GM23338 (cell line): ENCODE data around the gene GLIS2. TPM values are rescaled to one million over a fixed set of nuclear protein-coding genes. Genes with fewer than 3 reads are reported as not detected.

ENCODE experiments used
- ATAC-seq: fragments of 200-7000 bp; cut with Tn5 transposase; 3 replicates; pipeline ENCODE4 v1.9.1; 2020
- DNase-seq: peaks from one replicate; pipeline ENCODE4 v3.0.0-alpha.2; 2015; ENCODE audit warnings: low spot score
- H2AFZ ChIP-seq: fragments of 200-600 bp; sonication (generic); 2 replicates; pipeline ENCODE4 v1.8.0; 2016; ENCODE audit warnings: antibody characterized with exemption, mild to moderate bottlenecking, moderate library complexity
- H3F3A ChIP-seq: fragments of 200-600 bp; sonication (generic); replicated peaks from 2 replicates; pipeline ENCODE4 v1.8.0; 2017; ENCODE audit warnings: antibody characterized with exemption, mixed run types, low read depth
- H3K27ac ChIP-seq: fragments of 200-600 bp; sonication (generic); 2 replicates; pipeline ENCODE4 v1.6.1; 2016; ENCODE audit warnings: low read depth
- H3K27me3 ChIP-seq: fragments of 200-600 bp; sonication (generic); 2 replicates; pipeline ENCODE4 v1.8.0; 2016; ENCODE audit warnings: mild to moderate bottlenecking, mixed run types, moderate library complexity; ENCODE audit not compliant: insufficient read depth
- H3K36me3 ChIP-seq: fragments of 200-600 bp; sonication (generic); 2 replicates; pipeline ENCODE4 v1.8.0; 2016; ENCODE audit warnings: mild to moderate bottlenecking; ENCODE audit not compliant: insufficient read depth
- H3K4me1 ChIP-seq: fragments of 200-600 bp; sonication (generic); 2 replicates; pipeline ENCODE4 v1.8.0; 2016; ENCODE audit warnings: mild to moderate bottlenecking, moderate library complexity; ENCODE audit not compliant: insufficient read depth
- H3K4me2 ChIP-seq: fragments of 200-600 bp; sonication (generic); 2 replicates; pipeline ENCODE4 v1.7.1; 2017; ENCODE audit warnings: mixed run types
- H3K4me3 ChIP-seq: fragments of 200-600 bp; sonication (generic); 2 replicates; pipeline ENCODE4 v1.6.1; 2016; ENCODE audit warnings: mixed run types
- H3K79me2 ChIP-seq: fragments of 200-600 bp; sonication (generic); replicated peaks from 2 replicates; pipeline ENCODE4 v1.8.0; 2017; ENCODE audit warnings: mild to moderate bottlenecking; ENCODE audit not compliant: insufficient read depth
- H3K9me2 ChIP-seq: fragments of 200-600 bp; sonication (generic); 2 replicates; pipeline ENCODE4 v1.8.0; 2017; ENCODE audit not compliant: insufficient read depth
- H4K20me1 ChIP-seq: fragments of 200-600 bp; sonication (generic); replicated peaks from 2 replicates; pipeline ENCODE4 v1.8.0; 2017; ENCODE audit warnings: mild to moderate bottlenecking; ENCODE audit not compliant: insufficient read depth
- H3K27ac Mint-ChIP-seq: 2 replicates; pipeline ENCODE4 v1.8.0; 2020; ENCODE audit warnings: inconsistent platforms, mild to moderate bottlenecking, moderate library complexity, mixed read lengths
- H3K27me3 Mint-ChIP-seq: 3 replicates; pipeline ENCODE4 v1.8.0; 2022; ENCODE audit warnings: low read depth, mild to moderate bottlenecking, moderate library complexity, mixed read lengths, inconsistent platforms; ENCODE audit not compliant: insufficient read depth, poor library complexity
- H3K36me3 Mint-ChIP-seq: 3 replicates; pipeline ENCODE4 v1.8.0; 2021; ENCODE audit warnings: low read depth, mild to moderate bottlenecking, inconsistent platforms, moderate library complexity, mixed read lengths
- H3K4me1 Mint-ChIP-seq: 3 replicates; pipeline ENCODE4 v1.8.0; 2020; ENCODE audit warnings: mild to moderate bottlenecking, inconsistent platforms, mixed read lengths
- H3K4me3 Mint-ChIP-seq: 3 replicates; pipeline ENCODE4 v1.8.0; 2021; ENCODE audit warnings: moderate library complexity, mild to moderate bottlenecking, inconsistent platforms, mixed read lengths
- H3K9me3 Mint-ChIP-seq: 3 replicates; pipeline ENCODE4 v1.8.0; 2020; ENCODE audit warnings: moderate library complexity, mild to moderate bottlenecking, inconsistent platforms, mixed read lengths
- CREB1 ChIP-seq: fragments of 250-450 bp; sonication (Bioruptor Pico); IDR thresholded peaks from 2 replicates; pipeline ENCODE4 v1.5.0; 2020; ENCODE audit warnings: low read depth, mild to moderate bottlenecking, moderate library complexity
- EZH2 ChIP-seq: fragments of 200-600 bp; sonication (generic); IDR thresholded peaks from one replicate; pipeline ENCODE4 v1.8.0; 2017; ENCODE audit warnings: antibody characterized with exemption, mild to moderate bottlenecking, low read depth; ENCODE audit not compliant: unreplicated experiment
- STAT1 ChIP-seq: IDR thresholded peaks from one replicate; pipeline ENCODE4 v1.6.1; 2016; ENCODE audit warnings: antibody characterized with exemption; ENCODE audit not compliant: unreplicated experiment
- ZNF114 ChIP-seq: fragments of 250-450 bp; sonication (Bioruptor Pico); IDR thresholded peaks from 2 replicates; pipeline ENCODE4 v1.5.0; 2020; ENCODE audit warnings: mild to moderate bottlenecking, moderate library complexity
- polyA plus RNA-seq: library from polyadenylated mRNA; unstranded; fragments of >200 nt; fragmentation: Nextera tagmentation; extraction: Ambion mirVana; gene quantifications from 2 replicates; pipeline ENCODE4 v1.2.1, GENCODE V29; 2016
- total RNA-seq: library from RNA; depleted of rRNA; stranded (reverse); fragments of >200 nt; shearing (Covaris generic); gene quantifications from 2 replicates; pipeline ENCODE4 v1.2.3, GENCODE V29; 2014
- TF ChIP-seq, protein P1 (sequence below): fragments of 250-450 bp; sonication (Bioruptor Pico); IDR thresholded peaks from 2 replicates; pipeline ENCODE4 v1.5.0; 2020; ENCODE audit warnings: mild to moderate bottlenecking, moderate library complexity
- TF ChIP-seq, protein P2 (sequence below), 2 experiments: fragments of 200-600 bp in 1 of 2; sonication (generic) in 1 of 2; conservative IDR thresholded peaks; 2 replicates each; pipeline versions ENCODE4 v1.5.1 to v1.6.1; 2016 to 2017; ENCODE audit warnings: antibody characterized with exemption in 2 of 2, low read depth in 2 of 2, mild to moderate bottlenecking in 2 of 2, moderate library complexity in 1 of 2

The GLIS2 gene
- total and polyA plus RNA-seq, 2 experiments from 2014 or later, result 8.2 to 10.2 TPM

DNA sequence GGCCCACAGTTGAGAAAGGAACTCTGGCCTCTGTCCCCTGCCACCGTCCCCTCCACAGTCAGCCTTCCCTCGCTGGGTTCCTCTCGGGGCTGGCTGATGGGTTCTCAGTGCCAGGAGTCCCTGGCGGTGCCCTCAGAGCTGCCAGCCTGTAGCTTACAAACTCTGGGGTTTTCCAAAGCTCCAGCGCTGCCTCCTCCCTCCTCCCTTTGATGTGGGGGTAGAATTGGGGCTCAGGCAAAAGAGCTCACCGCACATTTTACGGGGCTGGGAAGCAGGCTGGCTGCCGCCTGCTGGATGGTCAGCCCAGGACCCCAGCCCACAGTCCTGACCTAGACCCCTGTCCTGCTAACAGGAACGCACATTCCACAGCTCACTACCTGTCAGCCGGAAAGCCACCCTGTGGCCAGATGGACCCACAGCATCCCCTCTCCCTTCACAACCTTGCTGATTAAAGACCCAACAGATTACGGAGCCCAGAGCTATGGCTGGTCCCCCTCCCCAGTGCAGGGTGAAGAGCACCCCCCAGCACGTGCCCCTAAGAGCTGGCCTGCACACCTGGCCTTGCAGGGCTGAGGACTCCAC lies 61.8 kb downstream of the GLIS2 start:
- Histone ChIP-seq H3K79me2 (peaks cover 10% of the 10 kb centered on the region), H3K27me3 (no peaks in the 10 kb centered on the region), H3K36me3 (no peaks in the 10 kb centered on the region), H2AFZ (no peak overlapping the region), H3F3A (0 out of 2 replicates have a peak, but pooled peaks cover 11% of the 10 kb centered on the region), H3K4me2 (peak overlapping the region; percentile 48; the same call in 1 of the 2 replicates), H4K20me1 (no peaks in the 10 kb centered on the region; the same call in 1 of the 2 replicates), H3K4me1 (peaks cover 50% of the 10 kb centered on the region), H3K27ac (peak overlapping the region; percentile 76; the same call in 1 of the 2 replicates), H3K9me2 (no peaks in the 10 kb centered on the region), H3K4me3 (no peak overlapping the region)
- H3K4me3 Mint-ChIP-seq, result peak overlapping the region; percentile 19; the same call in 1 of the 3 replicates
- ATAC-seq, result peak; percentile 37
- DNase-seq, result peak; percentile 74
- TF ChIP-seq STAT1 (no peak), CREB1 (no peak), ZNF114 (CRISPR knock-in tag) (no peak), EZH2 (no peak)
- TF ChIP-seq, protein P1, sequence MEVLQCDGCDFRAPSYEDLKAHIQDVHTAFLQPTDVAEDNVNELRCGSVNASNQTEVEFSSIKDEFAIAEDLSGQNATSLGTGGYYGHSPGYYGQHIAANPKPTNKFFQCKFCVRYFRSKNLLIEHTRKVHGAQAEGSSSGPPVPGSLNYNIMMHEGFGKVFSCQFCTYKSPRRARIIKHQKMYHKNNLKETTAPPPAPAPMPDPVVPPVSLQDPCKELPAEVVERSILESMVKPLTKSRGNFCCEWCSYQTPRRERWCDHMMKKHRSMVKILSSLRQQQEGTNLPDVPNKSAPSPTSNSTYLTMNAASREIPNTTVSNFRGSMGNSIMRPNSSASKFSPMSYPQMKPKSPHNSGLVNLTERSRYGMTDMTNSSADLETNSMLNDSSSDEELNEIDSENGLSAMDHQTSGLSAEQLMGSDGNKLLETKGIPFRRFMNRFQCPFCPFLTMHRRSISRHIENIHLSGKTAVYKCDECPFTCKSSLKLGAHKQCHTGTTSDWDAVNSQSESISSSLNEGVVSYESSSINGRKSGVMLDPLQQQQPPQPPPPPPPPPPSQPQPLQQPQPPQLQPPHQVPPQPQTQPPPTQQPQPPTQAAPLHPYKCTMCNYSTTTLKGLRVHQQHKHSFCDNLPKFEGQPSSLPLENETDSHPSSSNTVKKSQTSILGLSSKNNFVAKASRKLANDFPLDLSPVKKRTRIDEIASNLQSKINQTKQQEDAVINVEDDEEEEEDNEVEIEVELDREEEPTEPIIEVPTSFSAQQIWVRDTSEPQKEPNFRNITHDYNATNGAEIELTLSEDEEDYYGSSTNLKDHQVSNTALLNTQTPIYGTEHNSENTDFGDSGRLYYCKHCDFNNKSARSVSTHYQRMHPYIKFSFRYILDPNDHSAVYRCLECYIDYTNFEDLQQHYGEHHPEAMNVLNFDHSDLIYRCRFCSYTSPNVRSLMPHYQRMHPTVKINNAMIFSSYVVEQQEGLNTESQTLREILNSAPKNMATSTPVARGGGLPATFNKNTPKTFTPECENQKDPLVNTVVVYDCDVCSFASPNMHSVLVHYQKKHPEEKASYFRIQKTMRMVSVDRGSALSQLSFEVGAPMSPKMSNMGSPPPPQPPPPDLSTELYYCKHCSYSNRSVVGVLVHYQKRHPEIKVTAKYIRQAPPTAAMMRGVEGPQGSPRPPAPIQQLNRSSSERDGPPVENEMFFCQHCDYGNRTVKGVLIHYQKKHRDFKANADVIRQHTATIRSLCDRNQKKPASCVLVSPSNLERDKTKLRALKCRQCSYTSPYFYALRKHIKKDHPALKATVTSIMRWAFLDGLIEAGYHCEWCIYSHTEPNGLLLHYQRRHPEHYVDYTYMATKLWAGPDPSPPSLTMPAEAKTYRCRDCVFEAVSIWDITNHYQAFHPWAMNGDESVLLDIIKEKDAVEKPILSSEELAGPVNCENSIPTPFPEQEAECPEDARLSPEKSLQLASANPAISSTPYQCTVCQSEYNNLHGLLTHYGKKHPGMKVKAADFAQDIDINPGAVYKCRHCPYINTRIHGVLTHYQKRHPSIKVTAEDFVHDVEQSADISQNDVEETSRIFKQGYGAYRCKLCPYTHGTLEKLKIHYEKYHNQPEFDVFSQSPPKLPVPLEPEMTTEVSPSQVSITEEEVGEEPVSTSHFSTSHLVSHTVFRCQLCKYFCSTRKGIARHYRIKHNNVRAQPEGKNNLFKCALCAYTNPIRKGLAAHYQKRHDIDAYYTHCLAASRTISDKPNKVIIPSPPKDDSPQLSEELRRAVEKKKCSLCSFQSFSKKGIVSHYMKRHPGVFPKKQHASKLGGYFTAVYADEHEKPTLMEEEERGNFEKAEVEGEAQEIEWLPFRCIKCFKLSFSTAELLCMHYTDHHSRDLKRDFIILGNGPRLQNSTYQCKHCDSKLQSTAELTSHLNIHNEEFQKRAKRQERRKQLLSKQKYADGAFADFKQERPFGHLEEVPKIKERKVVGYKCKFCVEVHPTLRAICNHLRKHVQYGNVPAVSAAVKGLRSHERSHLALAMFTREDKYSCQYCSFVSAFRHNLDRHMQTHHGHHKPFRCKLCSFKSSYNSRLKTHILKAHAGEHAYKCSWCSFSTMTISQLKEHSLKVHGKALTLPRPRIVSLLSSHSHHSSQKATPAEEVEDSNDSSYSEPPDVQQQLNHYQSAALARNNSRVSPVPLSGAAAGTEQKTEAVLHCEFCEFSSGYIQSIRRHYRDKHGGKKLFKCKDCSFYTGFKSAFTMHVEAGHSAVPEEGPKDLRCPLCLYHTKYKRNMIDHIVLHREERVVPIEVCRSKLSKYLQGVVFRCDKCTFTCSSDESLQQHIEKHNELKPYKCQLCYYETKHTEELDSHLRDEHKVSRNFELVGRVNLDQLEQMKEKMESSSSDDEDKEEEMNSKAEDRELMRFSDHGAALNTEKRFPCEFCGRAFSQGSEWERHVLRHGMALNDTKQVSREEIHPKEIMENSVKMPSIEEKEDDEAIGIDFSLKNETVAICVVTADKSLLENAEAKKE (CRISPR knock-in tag), result no peak
- TF ChIP-seq, protein P2, sequence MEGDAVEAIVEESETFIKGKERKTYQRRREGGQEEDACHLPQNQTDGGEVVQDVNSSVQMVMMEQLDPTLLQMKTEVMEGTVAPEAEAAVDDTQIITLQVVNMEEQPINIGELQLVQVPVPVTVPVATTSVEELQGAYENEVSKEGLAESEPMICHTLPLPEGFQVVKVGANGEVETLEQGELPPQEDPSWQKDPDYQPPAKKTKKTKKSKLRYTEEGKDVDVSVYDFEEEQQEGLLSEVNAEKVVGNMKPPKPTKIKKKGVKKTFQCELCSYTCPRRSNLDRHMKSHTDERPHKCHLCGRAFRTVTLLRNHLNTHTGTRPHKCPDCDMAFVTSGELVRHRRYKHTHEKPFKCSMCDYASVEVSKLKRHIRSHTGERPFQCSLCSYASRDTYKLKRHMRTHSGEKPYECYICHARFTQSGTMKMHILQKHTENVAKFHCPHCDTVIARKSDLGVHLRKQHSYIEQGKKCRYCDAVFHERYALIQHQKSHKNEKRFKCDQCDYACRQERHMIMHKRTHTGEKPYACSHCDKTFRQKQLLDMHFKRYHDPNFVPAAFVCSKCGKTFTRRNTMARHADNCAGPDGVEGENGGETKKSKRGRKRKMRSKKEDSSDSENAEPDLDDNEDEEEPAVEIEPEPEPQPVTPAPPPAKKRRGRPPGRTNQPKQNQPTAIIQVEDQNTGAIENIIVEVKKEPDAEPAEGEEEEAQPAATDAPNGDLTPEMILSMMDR (conservative IDR thresholded peaks at IDR 0.05; ENCODE audit: low read depth in 2 of 2), result peak; percentile 41 to 44; a peak in 2 of 4 replicates
- H3K9me3 Mint-ChIP-seq, result no peaks in the 10 kb centered on the region
- H3K36me3 Mint-ChIP-seq, result peaks cover 3% of the 10 kb centered on the region; the same call in 2 of the 3 replicates
- H3K27me3 Mint-ChIP-seq, result peaks cover 20% of the 10 kb centered on the region
- peaks cover 59% of the 10 kb centered on the region for H3K4me1 Mint-ChIP-seq
- H3K27ac Mint-ChIP-seq, result peak overlapping the region; percentile 28; the same call in 1 of the 2 replicates
